Kidney epithelial cell (primary cell): ENCODE results near the gene ACTMAP. TPM values are rescaled to one million over a fixed set of nuclear protein-coding genes. Genes with fewer than 3 reads are reported as not detected.

Source experiments
- DNase-seq: peaks from one replicate; pipeline ENCODE4 v3.0.0-alpha.2; 2010; ENCODE audit warnings: low read depth
- H3K27me3 ChIP-seq: 2 replicates; pipeline ENCODE4 v1.6.0; 2011; ENCODE audit warnings: low read length; ENCODE audit not compliant: control insufficient read depth, insufficient read depth
- H3K36me3 ChIP-seq: 2 replicates; pipeline ENCODE4 v1.5.1; 2011; ENCODE audit warnings: low read length; ENCODE audit not compliant: control insufficient read depth, insufficient read depth
- H3K4me3 ChIP-seq: 2 replicates; pipeline ENCODE4 v1.5.1; 2011; ENCODE audit warnings: low read depth, mild to moderate bottlenecking, control low read depth, low read length
- total RNA-seq: library from RNA; depleted of rRNA; stranded (reverse); fragments of >200 nt; gene quantifications from 2 replicates; pipeline ENCODE4 v1.2.3, GENCODE V29; 2015
- TF ChIP-seq, protein P1 (sequence below): IDR thresholded peaks from 2 replicates; pipeline ENCODE4 v1.5.1; 2011; ENCODE audit warnings: mild to moderate bottlenecking, moderate library complexity, low read length, control low read depth, inconsistent platforms; ENCODE audit not compliant: insufficient read depth, poor library complexity, severe bottlenecking

Gene ACTMAP
- total RNA-seq, 1 donor from 2014 or later, result 7.2 TPM

DNA sequence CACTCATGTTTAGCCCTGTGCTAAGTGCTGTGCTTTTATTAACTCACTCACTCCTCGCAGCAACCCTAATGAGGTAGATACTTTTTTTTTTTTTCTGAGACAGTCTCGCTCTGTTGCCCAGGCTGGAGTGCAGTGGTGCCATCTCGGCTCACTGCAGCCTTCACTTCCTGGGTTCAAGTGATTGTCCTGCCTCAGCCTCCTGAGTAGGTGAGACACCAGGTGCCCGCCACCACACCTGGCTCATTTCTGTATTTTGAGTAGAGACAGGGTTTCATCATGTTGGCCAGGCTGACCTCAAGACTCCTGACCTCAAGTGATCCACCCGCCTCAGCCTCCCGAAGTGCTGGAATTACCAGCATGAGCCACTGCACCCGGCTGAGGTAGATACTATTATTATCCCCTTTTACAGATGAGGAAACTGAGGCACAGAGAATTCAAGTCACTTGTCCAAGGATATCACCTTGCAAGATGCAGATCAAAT lies 30.8 kb downstream of the ACTMAP start:
- DNase-seq, result no peak
- H3K4me3 ChIP-seq, result peak overlapping the region; percentile 61
- TF ChIP-seq, protein P1, sequence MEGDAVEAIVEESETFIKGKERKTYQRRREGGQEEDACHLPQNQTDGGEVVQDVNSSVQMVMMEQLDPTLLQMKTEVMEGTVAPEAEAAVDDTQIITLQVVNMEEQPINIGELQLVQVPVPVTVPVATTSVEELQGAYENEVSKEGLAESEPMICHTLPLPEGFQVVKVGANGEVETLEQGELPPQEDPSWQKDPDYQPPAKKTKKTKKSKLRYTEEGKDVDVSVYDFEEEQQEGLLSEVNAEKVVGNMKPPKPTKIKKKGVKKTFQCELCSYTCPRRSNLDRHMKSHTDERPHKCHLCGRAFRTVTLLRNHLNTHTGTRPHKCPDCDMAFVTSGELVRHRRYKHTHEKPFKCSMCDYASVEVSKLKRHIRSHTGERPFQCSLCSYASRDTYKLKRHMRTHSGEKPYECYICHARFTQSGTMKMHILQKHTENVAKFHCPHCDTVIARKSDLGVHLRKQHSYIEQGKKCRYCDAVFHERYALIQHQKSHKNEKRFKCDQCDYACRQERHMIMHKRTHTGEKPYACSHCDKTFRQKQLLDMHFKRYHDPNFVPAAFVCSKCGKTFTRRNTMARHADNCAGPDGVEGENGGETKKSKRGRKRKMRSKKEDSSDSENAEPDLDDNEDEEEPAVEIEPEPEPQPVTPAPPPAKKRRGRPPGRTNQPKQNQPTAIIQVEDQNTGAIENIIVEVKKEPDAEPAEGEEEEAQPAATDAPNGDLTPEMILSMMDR, result no peak
- H3K36me3 ChIP-seq, result no peaks in the 10 kb centered on the region
- H3K27me3 ChIP-seq, result no peaks in the 10 kb centered on the region

DNA sequence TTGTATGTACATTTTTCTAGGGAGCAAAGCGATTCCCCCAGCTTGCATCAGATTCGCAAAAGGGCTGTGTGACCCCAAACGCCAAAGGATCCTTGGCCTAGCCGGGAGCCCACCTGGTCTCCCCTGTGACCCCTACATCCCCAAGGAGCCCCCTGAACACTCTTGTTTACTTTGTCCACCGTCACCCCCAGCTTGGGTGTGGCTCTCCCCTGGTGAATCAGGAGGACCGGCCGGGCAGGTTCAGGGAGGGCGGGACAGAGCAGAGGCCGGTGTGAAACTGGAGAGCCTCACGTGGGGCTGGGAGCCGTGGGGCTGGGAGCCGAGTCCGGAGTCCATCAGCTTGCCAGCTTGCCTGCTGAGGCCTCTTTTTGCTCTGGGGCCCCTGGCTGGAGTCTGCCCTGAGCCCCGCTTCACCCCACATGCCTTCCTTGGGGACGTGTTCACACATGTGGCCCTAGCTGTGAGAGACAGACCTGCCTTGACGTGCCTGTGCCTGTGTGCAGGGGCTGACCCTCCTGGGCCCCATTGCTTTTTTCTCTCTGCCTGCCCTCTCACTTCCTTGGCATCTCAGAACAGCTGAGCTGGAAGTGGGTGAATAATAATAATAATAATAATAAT lies 31.4 kb downstream of the ACTMAP start:
- peak overlapping the region; percentile 61 for H3K4me3 ChIP-seq
- H3K27me3 ChIP-seq, result no peaks in the 10 kb centered on the region
- no peaks in the 10 kb centered on the region for H3K36me3 ChIP-seq
- no peak for DNase-seq
- TF ChIP-seq, protein P1, result no peak

DNA sequence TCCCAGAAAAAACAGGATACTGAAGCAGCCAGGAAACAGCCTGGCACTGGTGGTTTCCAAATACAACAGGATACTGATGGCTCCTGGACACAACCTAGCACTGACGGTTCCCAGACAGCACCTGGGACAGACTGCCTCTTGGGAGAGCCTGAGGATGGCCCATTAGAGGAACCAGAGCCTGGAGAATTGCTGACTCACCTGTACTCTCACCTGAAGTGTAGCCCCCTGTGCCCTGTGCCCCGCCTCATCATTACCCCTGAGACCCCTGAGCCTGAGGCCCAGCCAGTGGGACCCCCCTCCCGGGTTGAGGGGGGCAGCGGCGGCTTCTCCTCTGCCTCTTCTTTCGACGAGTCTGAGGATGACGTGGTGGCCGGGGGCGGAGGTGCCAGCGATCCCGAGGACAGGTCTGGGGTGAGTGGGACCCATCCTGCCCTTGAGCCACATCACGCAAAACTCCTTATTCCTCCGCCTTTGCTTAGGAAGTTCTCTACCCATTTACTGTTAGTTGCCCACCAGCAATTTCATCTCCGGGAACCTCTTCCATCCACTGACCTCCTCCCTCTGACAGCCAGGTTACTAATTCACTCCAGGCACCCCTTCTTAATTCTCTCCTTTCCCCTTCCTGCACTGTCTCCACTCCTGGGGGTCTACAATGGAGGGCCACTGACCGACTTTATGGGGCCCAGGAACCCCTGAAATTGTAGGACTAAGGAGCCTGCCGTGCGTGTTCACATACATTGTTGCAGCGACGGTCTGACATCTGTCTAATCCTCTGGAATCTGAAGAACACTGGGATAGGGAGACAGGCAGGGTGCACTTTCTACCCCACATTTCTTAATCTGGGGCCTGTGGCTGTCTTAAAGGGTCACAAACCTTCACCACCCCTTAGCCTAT lies 32.1 kb downstream of the ACTMAP start:
- Histone ChIP-seq H3K27me3 (no peaks in the 10 kb centered on the region), H3K4me3 (peak overlapping the region; percentile 61), H3K36me3 (no peaks in the 10 kb centered on the region)
- no peak for DNase-seq
- TF ChIP-seq, protein P1, result no peak

DNA sequence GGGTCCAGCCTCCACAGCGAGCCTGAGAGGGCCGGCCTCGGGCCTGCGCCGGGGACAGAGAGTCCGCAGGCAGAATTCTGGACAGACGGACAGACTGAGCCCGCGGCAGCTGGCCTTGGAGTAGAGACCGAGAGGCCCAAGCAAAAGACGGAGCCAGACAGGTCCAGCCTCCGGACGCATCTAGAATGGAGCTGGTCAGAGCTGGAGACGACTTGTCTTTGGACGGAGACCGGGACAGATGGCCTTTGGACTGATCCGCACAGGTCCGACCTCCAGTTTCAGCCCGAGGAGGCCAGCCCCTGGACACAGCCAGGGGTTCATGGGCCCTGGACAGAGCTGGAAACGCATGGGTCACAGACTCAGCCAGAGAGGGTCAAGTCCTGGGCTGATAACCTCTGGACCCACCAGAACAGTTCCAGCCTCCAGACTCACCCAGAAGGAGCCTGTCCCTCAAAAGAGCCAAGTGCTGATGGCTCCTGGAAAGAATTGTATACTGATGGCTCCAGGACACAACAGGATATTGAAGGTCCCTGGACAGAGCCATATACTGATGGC lies 32.9 kb downstream of the ACTMAP start:
- H3K36me3 ChIP-seq, result no peaks in the 10 kb centered on the region
- TF ChIP-seq, protein P1, result no peak

DNA sequence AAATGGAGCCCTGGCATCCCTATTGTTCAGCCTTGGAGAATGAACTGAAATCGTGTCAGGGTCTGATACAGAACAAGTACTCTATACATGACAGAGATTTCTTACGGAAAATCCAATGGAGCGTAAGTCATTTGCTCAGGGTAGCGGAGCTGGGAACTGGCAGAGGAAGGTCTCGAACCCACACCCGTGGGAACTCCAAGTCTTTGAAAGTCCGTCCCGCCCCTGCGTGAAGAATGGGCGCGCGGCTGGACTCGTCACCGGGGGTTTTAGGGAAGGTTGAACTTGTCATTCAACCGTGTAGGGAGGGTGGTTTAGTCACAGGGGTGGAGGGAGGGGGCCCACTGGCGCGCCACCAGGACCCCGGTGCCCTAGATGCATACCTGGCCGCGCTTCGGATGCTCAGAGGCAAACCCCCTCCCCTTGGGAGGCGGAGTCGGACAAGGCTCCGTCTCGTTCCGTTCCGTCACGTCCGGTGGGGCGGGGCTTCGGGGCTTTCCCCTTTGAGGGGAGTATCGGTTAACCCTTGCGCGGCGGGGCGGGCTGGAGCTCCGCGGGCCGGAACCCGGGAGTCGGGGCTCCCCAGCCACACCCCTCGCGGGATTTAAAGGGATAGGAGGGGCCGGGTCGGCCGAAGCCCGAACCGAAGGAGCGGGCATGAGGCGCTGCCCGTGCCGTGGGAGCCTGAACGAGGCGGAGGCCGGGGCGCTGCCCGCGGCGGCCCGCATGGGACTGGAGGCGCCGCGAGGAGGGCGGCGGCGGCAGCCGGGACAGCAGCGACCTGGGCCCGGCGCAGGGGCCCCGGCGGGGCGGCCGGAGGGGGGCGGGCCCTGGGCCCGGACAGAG lies 33.6 kb downstream of the ACTMAP start, which contains the start of the genes COQ8B and ITPKC:
Gene COQ8B (minus strand): TSS at position 405 of the 843 bp plus-strand sequence. CDS start 2,254 bp downstream, outside the sequence.
Gene ITPKC (plus strand): TSS at position 631 of the 843 bp plus-strand sequence. CDS start 24 bp downstream, at position 655.
- H3K36me3 ChIP-seq, result no peaks in the 10 kb centered on the region
- no peaks in the 10 kb centered on the region for H3K27me3 ChIP-seq
- peak; percentile 88 for DNase-seq
- TF ChIP-seq, protein P1, result no peak
- H3K4me3 ChIP-seq, result peak within 1 kb of the TSS; percentile 61

More for the DNA sequence above, 32.9 kb downstream of the ACTMAP start:
- H3K27me3 ChIP-seq, result no peaks in the 10 kb centered on the region
- H3K4me3 ChIP-seq, result peak overlapping the region; percentile 61
- DNase-seq, result no peak
